Naive thymus-derived CD8-positive, alpha-beta T cell (primary cell): ENCODE data around the gene IMPG2. TPM values are rescaled to one million over a fixed set of nuclear protein-coding genes. Genes with fewer than 3 reads are reported as not detected.

ENCODE experiments used
- ATAC-seq, 2 donors: fragments of 150-1000 bp; cut with Tn5 transposase in 1 of 2; sonication (Bioruptor Pico), chemical (Tn5 transposase) in 1 of 2; 1 replicate in 1 of 2; 2 replicates in 1 of 2; pipeline ENCODE4 v1.10.0; 2021; ENCODE audit warnings: mild to moderate bottlenecking in 2 of 2, moderate library complexity in 2 of 2
- POLR2A ChIA-PET: fragments of 350-600 bp; sonication (Branson Sonifier 250); formaldehyde crosslinking; loops from one replicate; lab custom pipeline; 2021; ENCODE audit warnings: antibody characterized with exemption; lab: Charles Lee
- DNase-seq, 10 donors: peaks; one replicate each; pipeline versions ENCODE4 v3.0.0 to v3.0.0-alpha.2; 2020 to 2022
- H3K27ac Mint-ChIP-seq, 10 donors: one replicate each; pipeline ENCODE4 v1.8.0; 2020 to 2022; ENCODE audit warnings: mild to moderate bottlenecking in 10 of 10, mixed read lengths in 10 of 10, moderate library complexity in 4 of 10, inconsistent platforms in 1 of 10
- H3K27me3 Mint-ChIP-seq, 5 donors: one replicate each; pipeline ENCODE4 v1.8.0; 2021 to 2022; ENCODE audit warnings: mixed read lengths in 5 of 5
- H3K36me3 Mint-ChIP-seq, 3 donors: one replicate each; pipeline ENCODE4 v1.8.0; 2020 to 2022; ENCODE audit warnings: mixed read lengths in 3 of 3, mild to moderate bottlenecking in 2 of 3, inconsistent platforms in 1 of 3
- H3K4me1 Mint-ChIP-seq, 4 donors: one replicate each; pipeline ENCODE4 v1.8.0; 2021 to 2022; ENCODE audit warnings: mixed read lengths in 4 of 4
- H3K4me3 Mint-ChIP-seq, 10 donors: one replicate each; pipeline ENCODE4 v1.8.0; 2020 to 2022; ENCODE audit warnings: mild to moderate bottlenecking in 10 of 10, mixed read lengths in 10 of 10, moderate library complexity in 6 of 10, inconsistent platforms in 1 of 10
- H3K9me3 Mint-ChIP-seq, 9 donors: one replicate each; pipeline ENCODE4 v1.8.0; 2020 to 2022; ENCODE audit warnings: mixed read lengths in 9 of 9, mild to moderate bottlenecking in 3 of 9, inconsistent platforms in 1 of 9, moderate library complexity in 1 of 9
- polyA plus RNA-seq, 3 donors: library from polyadenylated mRNA; unstranded; fragments of 300-500 nt; fragmentation: Illumina TruSeq; gene quantifications; one replicate each; pipeline ENCODE4 v1.2.3, GENCODE V29; 2021
- total RNA-seq, 8 experiments: library from RNA in 2 of 8; stranded (reverse) in 2 of 8; gene quantifications; one replicate each; pipeline ENCODE4 v1.2.3 and lab custom pipeline; 2021 to 2026

Gene IMPG2
- total and polyA plus RNA-seq, 5 experiments from 2014 or later, result 0.09 to 1.1 (median 0.96) TPM; not detected in 2

DNA sequence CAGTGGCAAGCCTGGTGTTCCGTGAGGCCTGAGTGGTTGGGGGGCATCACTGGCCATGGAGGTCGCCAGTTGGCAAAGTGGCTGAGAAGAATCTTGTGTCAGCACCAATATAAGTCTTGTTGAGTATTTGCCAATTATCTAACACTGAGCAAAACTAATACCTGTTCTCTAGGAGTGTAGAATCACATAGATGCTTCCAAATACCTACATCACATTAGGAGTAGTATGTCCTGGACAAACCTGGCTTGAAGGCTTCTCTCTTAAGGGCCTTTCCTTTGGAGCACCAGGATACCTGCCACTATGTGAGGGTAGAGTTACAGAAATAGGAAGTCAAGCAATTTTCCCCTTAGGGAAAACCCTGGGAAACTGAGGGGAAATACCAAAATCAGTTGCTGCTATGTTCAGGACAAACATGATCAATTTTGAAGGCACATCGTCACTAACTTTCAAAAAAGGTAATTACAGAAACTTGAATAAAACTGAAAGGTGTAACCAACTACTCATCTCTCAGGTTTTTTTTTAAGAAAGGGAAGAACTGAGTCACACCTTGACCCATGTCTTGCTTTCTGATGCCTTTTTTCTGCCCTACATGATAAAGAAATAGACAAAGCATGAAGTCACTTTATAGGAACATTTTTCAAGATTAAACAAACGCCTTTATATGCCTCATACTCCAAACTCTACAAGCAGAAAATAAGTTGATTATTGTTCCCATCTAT is 100.4 kb downstream of the IMPG2 start:
- Mint-ChIP-seq H3K9me3 (peaks cover 0 to 9% (median 4%) of the 10 kb centered on the region in 9 donors), H3K27ac (no peak overlapping the region), H3K36me3 (no peaks in the 10 kb centered on the region), H3K27me3 (peaks cover 0 to 4% (median 0%) of the 10 kb centered on the region in 5 donors), H3K4me1 (no peaks in the 10 kb centered on the region), H3K4me3 (no peak overlapping the region)
- POLR2A ChIA-PET, result no interaction called here
- ATAC-seq, result no peak
- no peak for DNase-seq

DNA sequence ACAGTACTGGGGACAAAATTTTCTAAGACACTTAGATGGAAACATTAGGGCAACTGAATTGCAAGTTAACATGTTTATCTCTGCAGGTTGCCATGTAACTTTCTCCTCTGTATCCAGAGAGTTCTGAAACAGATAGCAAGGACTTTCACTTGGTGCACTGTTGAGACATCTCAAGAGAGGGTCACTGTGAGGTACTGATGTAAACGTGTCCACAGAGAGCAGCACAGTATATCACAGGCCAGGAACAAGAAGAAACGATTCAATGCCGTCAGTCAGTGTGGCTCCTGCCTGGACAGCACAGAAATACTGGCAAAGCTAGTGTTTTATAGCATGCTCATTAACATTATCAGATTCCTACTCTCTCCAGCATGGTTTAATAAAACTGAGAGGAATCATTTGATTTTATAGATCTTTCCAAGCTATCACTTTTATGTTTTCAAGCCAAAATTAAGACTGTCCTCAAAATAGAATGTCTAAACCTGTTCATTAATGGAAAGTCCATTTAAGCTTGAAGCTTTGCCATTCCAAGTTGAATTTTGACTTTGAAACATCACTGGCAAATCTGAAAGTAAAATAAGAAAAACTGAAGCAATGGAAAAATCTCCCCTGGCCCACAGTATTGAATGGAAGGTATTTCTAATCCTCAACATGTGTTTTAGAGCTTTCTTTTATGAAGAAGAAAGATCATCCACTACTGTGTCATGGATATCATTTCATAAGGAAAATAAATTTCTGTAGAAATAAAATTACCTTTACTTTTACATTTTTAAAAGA is 102.7 kb downstream of the IMPG2 start:
- ATAC-seq (no peak), DNase-seq (no peak)
- Mint-ChIP-seq H3K36me3 (peaks cover 0 to 10% (median 2%) of the 10 kb centered on the region in 3 donors), H3K4me1 (no peaks in the 10 kb centered on the region), H3K27me3 (peaks cover 0 to 4% (median 0%) of the 10 kb centered on the region in 5 donors), H3K9me3 (peaks cover 0 to 18% (median 10%) of the 10 kb centered on the region in 9 donors), H3K4me3 (no peak overlapping the region), H3K27ac (no peak overlapping the region)
- POLR2A ChIA-PET, result no interaction called here

DNA sequence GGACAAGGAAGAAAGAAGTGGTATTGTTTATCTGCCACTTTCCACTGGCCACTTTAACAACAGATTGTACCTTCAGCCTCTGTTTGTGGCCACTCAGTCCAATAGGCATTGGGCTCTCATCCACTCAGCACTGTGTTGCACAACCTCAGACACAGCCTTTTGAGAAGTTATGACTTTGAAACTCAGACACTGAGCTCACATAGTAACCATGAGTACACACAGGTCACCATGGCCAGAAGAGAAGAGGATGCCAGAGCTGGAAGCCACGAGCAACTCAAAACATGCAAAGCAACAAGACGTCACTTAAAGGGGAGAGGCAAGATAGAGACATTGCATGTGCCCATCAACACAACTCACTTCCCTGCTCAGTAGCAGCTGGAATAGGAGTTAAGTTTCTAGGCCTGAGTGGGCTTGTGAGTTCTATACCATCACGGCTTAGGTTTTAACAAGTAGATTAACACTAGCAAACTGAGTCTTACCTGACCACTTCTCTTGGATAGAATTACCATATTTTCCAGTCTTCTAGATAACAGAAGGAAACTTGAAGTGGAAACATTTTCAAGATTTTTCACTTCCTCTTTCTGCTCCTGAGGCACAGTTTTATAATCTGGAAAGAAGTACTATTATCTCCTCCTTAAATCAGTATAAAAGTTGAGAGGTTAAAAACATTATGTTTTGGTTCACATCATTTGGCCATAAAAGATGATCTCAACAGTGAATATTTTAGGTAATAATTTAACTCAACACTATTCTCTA is 103.5 kb downstream of the IMPG2 start:
- no peaks in the 10 kb centered on the region for H3K4me1 Mint-ChIP-seq

DNA sequence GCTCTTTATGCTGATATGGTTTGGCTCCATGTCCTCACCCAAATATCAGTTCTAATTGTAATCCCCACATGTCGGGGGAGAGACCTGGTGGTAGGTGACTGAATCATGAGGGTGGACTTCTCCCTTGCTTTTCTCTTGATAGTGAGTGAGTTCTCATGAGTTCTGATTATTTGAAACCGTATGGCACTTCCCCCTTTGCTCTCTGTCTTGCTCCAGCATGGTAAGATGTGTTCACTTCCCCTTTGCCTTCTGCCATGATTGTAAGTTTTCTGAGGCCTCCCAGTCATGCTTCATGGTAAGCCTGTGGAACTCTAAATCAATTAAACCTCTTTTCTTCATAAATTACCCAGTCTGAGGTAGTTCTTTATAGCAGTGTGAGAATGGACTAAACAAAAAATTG is 107.6 kb downstream of the IMPG2 start:
- Mint-ChIP-seq H3K4me1 (no peaks in the 10 kb centered on the region), H3K36me3 (peaks cover 0 to 10% (median 2%) of the 10 kb centered on the region in 3 donors), H3K27me3 (peaks cover 0 to 14% (median 4%) of the 10 kb centered on the region in 5 donors), H3K9me3 (peaks cover 0 to 13% (median 6%) of the 10 kb centered on the region in 9 donors), H3K27ac (peak overlapping the region in 1 of 10 donors; percentile 3), H3K4me3 (no peak overlapping the region)
- DNase-seq, result no peak
- POLR2A ChIA-PET, result no interaction called here
- no peak for ATAC-seq

More for the DNA sequence above, 103.5 kb downstream of the IMPG2 start:
- ATAC-seq (no peak), DNase-seq (no peak)
- Mint-ChIP-seq H3K36me3 (peaks cover 0 to 10% (median 2%) of the 10 kb centered on the region in 3 donors), H3K4me3 (no peak overlapping the region), H3K27ac (no peak overlapping the region), H3K27me3 (peaks cover 0 to 4% (median 0%) of the 10 kb centered on the region in 5 donors), H3K9me3 (peaks cover 0 to 18% (median 10%) of the 10 kb centered on the region in 9 donors)
- POLR2A ChIA-PET, result no interaction called here

DNA sequence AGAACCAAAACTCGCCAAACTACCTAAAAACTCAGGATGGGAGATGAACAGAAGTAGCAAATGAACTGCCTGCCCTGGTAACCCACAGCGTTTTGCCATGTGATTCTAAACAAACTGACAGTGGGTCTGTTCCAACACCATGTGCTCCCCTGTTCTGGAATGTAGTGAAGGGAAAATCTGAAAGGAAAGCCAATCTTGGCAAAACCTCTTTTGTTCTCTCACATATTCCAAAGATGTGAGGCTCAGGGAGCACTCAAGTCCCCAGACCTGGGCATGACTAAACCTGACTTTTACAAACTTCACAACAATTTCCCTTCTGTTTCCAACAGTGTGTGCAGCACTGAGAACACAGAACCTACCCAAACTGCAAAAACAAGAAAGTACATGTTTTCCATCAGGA is 116.1 kb downstream of the IMPG2 start:
- Mint-ChIP-seq H3K27me3 (peaks cover 2 to 66% (median 18%) of the 10 kb centered on the region in 5 donors), H3K27ac (no peak overlapping the region), H3K9me3 (no peaks in the 10 kb centered on the region), H3K4me3 (no peak overlapping the region), H3K4me1 (no peaks in the 10 kb centered on the region), H3K36me3 (peaks cover 0 to 1% (median 0%) of the 10 kb centered on the region in 3 donors)
- POLR2A ChIA-PET, result no interaction called here
- no peak for ATAC-seq
- DNase-seq, result no peak

DNA sequence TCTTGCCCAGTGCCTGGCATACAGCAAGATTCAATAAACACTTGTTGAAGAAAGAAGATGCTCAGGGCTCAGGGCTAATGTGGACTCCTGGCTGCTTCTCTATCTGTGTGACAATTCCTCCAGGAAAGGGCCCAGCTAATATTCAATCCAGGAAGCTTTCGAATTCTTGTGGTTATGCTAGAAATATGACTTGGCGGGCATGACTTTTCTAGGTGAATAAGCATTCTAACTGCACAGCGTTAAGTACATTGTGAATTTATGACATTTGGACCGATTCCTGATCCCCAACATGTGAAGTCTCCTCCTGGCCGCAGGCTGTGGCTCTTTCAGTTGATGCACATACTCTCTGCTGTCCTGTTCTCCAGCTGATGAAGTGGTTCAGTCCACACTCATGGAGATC is 117.0 kb downstream of the IMPG2 start:
- H3K36me3 Mint-ChIP-seq, result peaks cover 0 to 1% (median 0%) of the 10 kb centered on the region in 3 donors
- H3K4me1 Mint-ChIP-seq, result no peaks in the 10 kb centered on the region
- POLR2A ChIA-PET, result no interaction called here
- no peak for ATAC-seq
- H3K4me3 Mint-ChIP-seq, result no peak overlapping the region
- no peak for DNase-seq
- H3K9me3 Mint-ChIP-seq, result no peaks in the 10 kb centered on the region
- peaks cover 0 to 58% (median 14%) of the 10 kb centered on the region in 5 donors for H3K27me3 Mint-ChIP-seq
- peak overlapping the region in 1 of 10 donors; percentile 45 for H3K27ac Mint-ChIP-seq

DNA sequence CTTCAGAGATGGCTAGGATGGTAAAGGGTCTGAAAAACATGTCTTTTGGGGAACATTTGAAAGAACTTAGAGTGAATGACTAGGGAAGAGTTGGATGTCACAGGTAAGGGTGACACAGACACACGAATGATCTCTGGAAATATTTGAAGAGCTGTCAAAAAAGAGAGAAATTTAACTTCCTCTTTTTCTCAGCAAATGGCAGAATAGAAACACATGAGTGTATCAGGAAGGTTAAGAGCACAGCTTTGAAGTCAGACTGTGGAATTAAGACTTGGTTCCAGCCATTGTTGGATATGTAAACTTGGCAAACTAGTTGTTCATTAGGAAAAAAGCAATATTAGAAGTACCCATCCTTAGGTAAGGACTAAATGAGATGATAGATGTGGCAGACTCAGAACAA is 117.7 kb downstream of the IMPG2 start:
- no peak overlapping the region for H3K4me3 Mint-ChIP-seq
- H3K4me1 Mint-ChIP-seq, result no peaks in the 10 kb centered on the region
- peaks cover 0 to 1% (median 0%) of the 10 kb centered on the region in 3 donors for H3K36me3 Mint-ChIP-seq
- no peak overlapping the region for H3K27ac Mint-ChIP-seq
- H3K9me3 Mint-ChIP-seq, result no peaks in the 10 kb centered on the region
- ATAC-seq (no peak), DNase-seq (no peak)
- peaks cover 0 to 51% (median 14%) of the 10 kb centered on the region in 5 donors for H3K27me3 Mint-ChIP-seq
- POLR2A ChIA-PET, result no interaction called here

DNA sequence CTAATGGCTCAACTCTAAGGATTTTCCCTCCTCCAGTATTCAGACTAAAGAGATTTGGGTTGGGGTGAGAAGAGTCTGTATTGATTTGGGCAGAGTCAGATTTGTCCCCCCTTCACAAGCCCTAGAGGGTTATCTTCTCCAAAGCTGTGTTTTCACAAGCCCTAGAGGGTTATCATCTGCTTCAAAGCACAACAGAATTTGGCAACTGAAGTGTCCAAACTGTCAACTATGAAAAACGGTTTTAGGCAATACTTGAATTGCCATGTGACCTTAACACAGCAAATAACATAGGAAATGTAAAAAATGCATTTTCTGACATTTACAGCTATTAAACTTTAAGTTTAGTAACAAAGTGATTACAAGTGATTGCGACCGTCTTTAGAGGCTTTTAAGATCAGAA is 119.9 kb downstream of the IMPG2 start:
- H3K4me3 Mint-ChIP-seq, result no peak overlapping the region
- ATAC-seq (no peak), DNase-seq (no peak)
- H3K27ac Mint-ChIP-seq, result no peak overlapping the region
- POLR2A ChIA-PET, result no interaction called here
- H3K27me3 Mint-ChIP-seq, result peaks cover 4 to 48% (median 14%) of the 10 kb centered on the region in 5 donors
- peaks cover 0 to 2% (median 0%) of the 10 kb centered on the region in 9 donors for H3K9me3 Mint-ChIP-seq
- H3K4me1 Mint-ChIP-seq, result no peaks in the 10 kb centered on the region
- peaks cover 0 to 1% (median 0%) of the 10 kb centered on the region in 3 donors for H3K36me3 Mint-ChIP-seq

DNA sequence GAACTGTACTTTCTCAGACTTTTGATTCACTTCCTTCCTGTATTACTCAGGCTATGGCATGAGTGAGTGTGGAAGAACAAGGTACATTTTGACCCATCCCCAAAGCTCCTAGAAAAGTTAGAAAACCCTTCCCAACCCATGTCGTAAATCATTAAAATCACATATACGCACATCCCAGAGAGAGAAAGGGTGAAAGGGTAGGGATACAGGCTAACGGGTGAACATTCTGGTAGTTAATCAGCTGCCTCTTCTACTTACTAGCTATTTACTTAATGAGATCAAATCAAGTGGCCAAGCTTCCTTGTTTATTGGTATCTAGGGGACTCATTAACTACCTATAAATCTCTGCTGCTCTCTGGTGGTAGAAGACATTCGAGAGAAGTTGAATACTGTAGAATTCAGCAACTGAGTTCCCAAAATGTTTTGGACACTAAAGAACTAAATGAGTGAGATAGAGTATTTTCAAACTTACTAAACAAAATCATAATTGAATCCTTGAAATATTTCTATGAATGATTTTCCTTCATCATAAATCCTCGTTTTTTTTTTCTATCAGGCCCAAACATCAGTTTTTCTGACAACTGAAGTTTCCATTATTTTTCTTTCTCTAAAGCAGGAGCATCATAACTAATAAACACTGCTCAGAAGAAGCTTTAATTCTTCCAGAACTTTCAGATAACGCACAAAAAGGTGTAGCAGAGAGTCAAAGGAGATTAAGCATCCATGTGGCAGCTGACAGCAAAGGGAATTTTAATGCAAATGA is 124.2 kb downstream of the IMPG2 start:
- H3K9me3 Mint-ChIP-seq, result peaks cover 0 to 2% (median 0%) of the 10 kb centered on the region in 9 donors
- ATAC-seq, result no peak
- H3K27ac Mint-ChIP-seq, result no peak overlapping the region
- peaks cover 0 to 1% (median 0%) of the 10 kb centered on the region in 3 donors for H3K36me3 Mint-ChIP-seq
- peaks cover 0 to 17% (median 5%) of the 10 kb centered on the region in 5 donors for H3K27me3 Mint-ChIP-seq
- H3K4me3 Mint-ChIP-seq, result no peak overlapping the region
- POLR2A ChIA-PET, result no interaction called here
- DNase-seq, result no peak
- H3K4me1 Mint-ChIP-seq, result no peaks in the 10 kb centered on the region

DNA sequence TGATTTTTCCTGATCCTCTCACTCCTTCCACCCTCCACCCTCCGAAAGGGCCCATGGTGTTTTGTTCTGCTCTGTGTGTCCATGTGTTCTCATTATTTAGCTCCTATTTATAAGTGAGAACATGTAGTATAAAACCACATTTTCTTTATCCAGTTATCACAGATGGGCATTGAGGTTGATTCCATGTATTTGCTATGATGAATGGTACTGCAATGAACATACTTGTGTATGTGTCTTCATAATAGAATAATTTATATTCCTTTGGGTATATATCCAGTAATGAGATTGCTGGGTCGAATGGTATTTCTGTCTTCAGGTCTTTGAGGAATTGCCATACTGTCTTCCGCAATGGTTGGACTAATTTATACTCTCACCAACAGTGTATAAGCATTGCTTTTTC is 126.0 kb downstream of the IMPG2 start:
- Mint-ChIP-seq H3K9me3 (peaks cover 0 to 7% (median 0%) of the 10 kb centered on the region in 9 donors), H3K4me1 (no peaks in the 10 kb centered on the region), H3K27ac (no peak overlapping the region), H3K4me3 (no peak overlapping the region), H3K27me3 (peaks cover 0 to 12% (median 5%) of the 10 kb centered on the region in 5 donors), H3K36me3 (peaks cover 0 to under 1% (median 0%) of the 10 kb centered on the region in 3 donors)
- ATAC-seq (no peak), DNase-seq (no peak)
- POLR2A ChIA-PET, result no interaction called here

DNA sequence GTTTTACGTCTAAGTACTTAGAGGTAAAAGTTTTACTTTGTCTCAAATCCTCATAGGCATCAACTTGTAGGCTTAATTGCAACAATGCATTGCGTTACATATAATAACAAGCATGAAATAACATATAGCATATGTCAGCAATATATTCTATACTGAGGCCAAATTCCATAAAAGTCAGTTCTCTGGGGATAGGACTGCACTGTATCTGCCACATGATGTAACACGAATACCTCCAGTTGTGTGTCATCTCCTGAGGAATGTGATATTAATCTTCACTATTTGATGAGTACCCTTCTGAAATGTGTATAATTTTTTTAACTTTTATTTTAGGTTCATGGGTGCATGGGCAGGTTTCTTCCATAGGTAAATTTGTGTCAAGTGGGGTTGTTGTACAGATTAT is 126.4 kb downstream of the IMPG2 start:
- H3K9me3 Mint-ChIP-seq, result peaks cover 0 to 10% (median 0%) of the 10 kb centered on the region in 9 donors
- H3K27ac Mint-ChIP-seq, result no peak overlapping the region
- H3K4me1 Mint-ChIP-seq, result no peaks in the 10 kb centered on the region
- no peak for DNase-seq
- no peak for ATAC-seq
- H3K27me3 Mint-ChIP-seq, result peaks cover 0 to 15% (median 5%) of the 10 kb centered on the region in 5 donors
- POLR2A ChIA-PET, result no interaction called here
- H3K4me3 Mint-ChIP-seq, result no peak overlapping the region
- peaks cover 0 to 2% (median 0%) of the 10 kb centered on the region in 3 donors for H3K36me3 Mint-ChIP-seq

DNA sequence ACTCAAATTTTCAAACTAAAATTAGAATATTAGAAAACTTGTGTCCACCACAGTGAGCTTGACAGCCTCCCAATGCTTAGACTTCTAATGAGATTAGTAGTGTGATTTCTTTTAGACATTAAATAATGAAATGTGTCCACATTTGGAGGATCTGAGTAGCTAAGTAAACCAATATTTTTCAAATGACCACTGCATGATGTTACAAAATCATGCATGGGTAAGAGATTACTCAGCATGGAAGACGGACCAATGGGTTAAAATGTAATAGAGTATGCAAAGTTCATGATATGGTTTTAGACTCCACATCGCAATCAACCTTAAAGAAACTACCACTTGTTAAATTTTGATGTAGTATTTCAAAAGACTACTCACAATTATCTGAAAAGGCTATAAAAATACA is 130.6 kb downstream of the IMPG2 start:
- H3K27ac Mint-ChIP-seq, result no peak overlapping the region
- POLR2A ChIA-PET, result no interaction called here
- H3K9me3 Mint-ChIP-seq, result peaks cover 0 to 13% (median 0%) of the 10 kb centered on the region in 9 donors

More for the DNA sequence above, 130.6 kb downstream of the IMPG2 start:
- H3K36me3 Mint-ChIP-seq, result peaks cover 0 to 5% (median 0%) of the 10 kb centered on the region in 3 donors
- no peak overlapping the region for H3K4me3 Mint-ChIP-seq
- DNase-seq (no peak), ATAC-seq (no peak)
- H3K4me1 Mint-ChIP-seq, result no peaks in the 10 kb centered on the region
- H3K27me3 Mint-ChIP-seq, result peaks cover 0 to 19% (median 3%) of the 10 kb centered on the region in 5 donors
